ENCODE measurements around the gene ACTL7B.

DNA sequence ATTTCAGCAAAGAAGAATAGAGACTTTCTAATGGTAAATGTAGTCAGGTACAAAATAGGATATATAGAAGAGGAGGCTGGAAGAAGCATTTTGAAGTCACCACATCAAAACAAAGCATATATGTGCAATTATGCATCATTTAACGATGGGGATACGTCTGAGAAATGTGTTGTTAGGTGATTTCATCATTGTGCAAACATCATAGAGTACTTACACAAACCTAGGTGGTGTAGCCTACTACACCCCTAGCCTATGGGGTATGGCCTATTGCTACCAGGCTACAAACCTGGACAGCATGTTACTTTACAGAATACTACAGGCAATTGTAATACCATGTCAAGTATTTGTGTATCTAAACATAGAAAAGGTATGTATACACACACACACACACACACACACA, 49.7 kb upstream of the ACTL7B start:
- TF ChIP-seq, protein P1, sequence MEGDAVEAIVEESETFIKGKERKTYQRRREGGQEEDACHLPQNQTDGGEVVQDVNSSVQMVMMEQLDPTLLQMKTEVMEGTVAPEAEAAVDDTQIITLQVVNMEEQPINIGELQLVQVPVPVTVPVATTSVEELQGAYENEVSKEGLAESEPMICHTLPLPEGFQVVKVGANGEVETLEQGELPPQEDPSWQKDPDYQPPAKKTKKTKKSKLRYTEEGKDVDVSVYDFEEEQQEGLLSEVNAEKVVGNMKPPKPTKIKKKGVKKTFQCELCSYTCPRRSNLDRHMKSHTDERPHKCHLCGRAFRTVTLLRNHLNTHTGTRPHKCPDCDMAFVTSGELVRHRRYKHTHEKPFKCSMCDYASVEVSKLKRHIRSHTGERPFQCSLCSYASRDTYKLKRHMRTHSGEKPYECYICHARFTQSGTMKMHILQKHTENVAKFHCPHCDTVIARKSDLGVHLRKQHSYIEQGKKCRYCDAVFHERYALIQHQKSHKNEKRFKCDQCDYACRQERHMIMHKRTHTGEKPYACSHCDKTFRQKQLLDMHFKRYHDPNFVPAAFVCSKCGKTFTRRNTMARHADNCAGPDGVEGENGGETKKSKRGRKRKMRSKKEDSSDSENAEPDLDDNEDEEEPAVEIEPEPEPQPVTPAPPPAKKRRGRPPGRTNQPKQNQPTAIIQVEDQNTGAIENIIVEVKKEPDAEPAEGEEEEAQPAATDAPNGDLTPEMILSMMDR (IDR thresholded peaks at IDR 0.05; ENCODE audit: insufficient read depth, low read depth, low read length) = no peak
- no peak for TF ChIP-seq EZH2 (IDR thresholded peaks at IDR 0.05; ENCODE audit: insufficient read depth, low read length)
